IMR-90 (cell line): ENCODE measurements around the gene STXBP6. TPM values are rescaled to one million over a fixed set of nuclear protein-coding genes. Genes with fewer than 3 reads are reported as not detected.

ENCODE experiments used
- ATAC-seq: fragments of 200-7000 bp; cut with Tn5 transposase; 2 replicates; pipeline ENCODE4 v1.9.1; 2020; ENCODE audit warnings: low read depth, mild to moderate bottlenecking, moderate library complexity
- BruUV-seq: library from RNA; stranded (reverse); fragments of 400-500 nt; replicated peaks from 2 replicates; lab custom pipeline; 2021; lab: Mats Ljungman, UMichigan
- CTCF ChIA-PET: fragments of 300-600 bp; formaldehyde crosslinking; extraction: SDS; loops from one replicate; lab custom pipeline; 2021; ENCODE audit warnings: antibody characterized with exemption; lab: Yijun Ruan, JAX
- POLR2A ChIA-PET: fragments of 300-600 bp; sonication (Branson Sonifier 250); formaldehyde crosslinking; loops from one replicate; lab custom pipeline; 2022; ENCODE audit warnings: antibody characterized with exemption; ENCODE audit not compliant: unreplicated experiment; lab: Charles Lee
- DNase-seq: peaks from one replicate; pipeline ENCODE4 v3.0.0; 2013
- H2AFZ ChIP-seq: replicated peaks from 2 replicates; pipeline ENCODE3; 2013; ENCODE audit warnings: low read length, mild to moderate bottlenecking; ENCODE audit not compliant: poor library complexity
- H2AK5ac ChIP-seq: 2 replicates; pipeline ENCODE4 v1.6.1; 2013; ENCODE audit warnings: low read depth, low read length, inconsistent platforms
- H2AK9ac ChIP-seq: replicated peaks from 2 replicates; pipeline ENCODE3; 2013; ENCODE audit warnings: mild to moderate bottlenecking, low read depth, low read length, moderate library complexity; ENCODE audit not compliant: poor library complexity
- H2BK120ac ChIP-seq: 2 replicates; pipeline ENCODE4 v1.6.1; 2013; ENCODE audit warnings: low read depth, low read length, inconsistent platforms
- H2BK15ac ChIP-seq: 3 replicates; pipeline ENCODE4 v1.6.1; 2013; ENCODE audit warnings: low read depth, low read length, inconsistent platforms
- H2BK20ac ChIP-seq: 2 replicates; pipeline ENCODE4 v1.6.1; 2013; ENCODE audit warnings: low read depth, mild to moderate bottlenecking, inconsistent platforms, low read length, moderate library complexity
- H2BK5ac ChIP-seq: 2 replicates; pipeline ENCODE4 v1.6.1; 2013; ENCODE audit warnings: mild to moderate bottlenecking, low read depth, low read length, inconsistent platforms; ENCODE audit not compliant: poor library complexity, severe bottlenecking
- H3K14ac ChIP-seq: replicated peaks from 2 replicates; pipeline ENCODE4 v1.6.1; 2013; ENCODE audit warnings: low read depth, low read length, inconsistent platforms
- H3K18ac ChIP-seq: 2 replicates; pipeline ENCODE4 v1.6.1; 2013; ENCODE audit warnings: low read depth, low read length, control low read depth
- H3K23ac ChIP-seq: 2 replicates; pipeline ENCODE4 v1.6.1; 2013; ENCODE audit warnings: low read depth, low read length, inconsistent platforms
- H3K27ac ChIP-seq: 2 replicates; pipeline ENCODE4 v1.5.1; 2013; ENCODE audit warnings: mild to moderate bottlenecking, control low read depth, low read length; ENCODE audit not compliant: insufficient read depth
- H3K27me3 ChIP-seq: 2 replicates; pipeline ENCODE4 v1.6.1; 2013; ENCODE audit warnings: low read length; ENCODE audit not compliant: control insufficient read depth, insufficient read depth
- H3K36me3 ChIP-seq: 2 replicates; pipeline ENCODE4 v1.6.1; 2013; ENCODE audit warnings: low read length, mixed read lengths; ENCODE audit not compliant: control insufficient read depth, insufficient read depth
- H3K4ac ChIP-seq: 2 replicates; pipeline ENCODE4 v1.6.1; 2013; ENCODE audit warnings: low read depth, low read length, inconsistent platforms
- H3K4me1 ChIP-seq: 2 replicates; pipeline ENCODE4 v1.6.1; 2013; ENCODE audit warnings: low read length, mixed read lengths; ENCODE audit not compliant: control insufficient read depth, insufficient read depth
- H3K4me2 ChIP-seq: 2 replicates; pipeline ENCODE4 v1.6.1; 2013; ENCODE audit warnings: low read depth, mild to moderate bottlenecking, control low read depth, low read length, moderate library complexity
- H3K4me3 ChIP-seq: 2 replicates; pipeline ENCODE4 v1.5.1; 2013; ENCODE audit warnings: low read depth, mild to moderate bottlenecking, control low read depth, low read length, moderate library complexity; ENCODE audit not compliant: insufficient read depth
- H3K56ac ChIP-seq: 2 replicates; pipeline ENCODE4 v1.6.1; 2013; ENCODE audit warnings: low read length, inconsistent platforms; ENCODE audit not compliant: insufficient read depth; ENCODE audit errors: extremely low read depth
- H3K79me1 ChIP-seq, 2 experiments: 2 replicates each; pipeline ENCODE4 v1.6.1; 2013; ENCODE audit warnings: low read length in 2 of 2, inconsistent platforms in 1 of 2, low read depth in 1 of 2
- H3K9ac ChIP-seq: 2 replicates; pipeline ENCODE4 v1.6.1; 2013; ENCODE audit warnings: low read depth, low read length, control low read depth
- H3K9me1 ChIP-seq: 2 replicates; pipeline ENCODE4 v1.6.1; 2013; ENCODE audit warnings: low read length, inconsistent platforms; ENCODE audit not compliant: insufficient read depth
- H3K9me3 ChIP-seq: 2 replicates; pipeline ENCODE4 v1.6.1; 2013; ENCODE audit warnings: low read length; ENCODE audit not compliant: control insufficient read depth, insufficient read depth
- H4K20me1 ChIP-seq: 2 replicates; pipeline ENCODE4 v1.6.1; 2013; ENCODE audit warnings: low read length, inconsistent platforms; ENCODE audit not compliant: insufficient read depth
- H4K5ac ChIP-seq: 2 replicates; pipeline ENCODE4 v1.6.1; 2013; ENCODE audit warnings: mild to moderate bottlenecking, low read depth, low read length, control low read depth
- H4K8ac ChIP-seq, 2 experiments: 2 replicates each; pipeline ENCODE4 v1.6.1; 2013; ENCODE audit warnings: low read depth in 2 of 2, low read length in 2 of 2, control low read depth in 1 of 2, inconsistent platforms in 1 of 2
- H4K91ac ChIP-seq: 2 replicates; pipeline ENCODE4 v1.6.1; 2013; ENCODE audit warnings: low read depth, low read length, inconsistent platforms; ENCODE audit not compliant: insufficient read depth
- CEBPB ChIP-seq: IDR thresholded peaks from 2 replicates; pipeline ENCODE4 v1.6.1; 2012; ENCODE audit warnings: low read depth, low read length, improper control_type of control experiment
- MAFK ChIP-seq: IDR thresholded peaks from 2 replicates; pipeline ENCODE4 v1.6.1; 2012; ENCODE audit warnings: low read depth, low read length, improper control_type of control experiment
- NFE2L2 ChIP-seq: fragments of 150-350 bp; IDR thresholded peaks from 2 replicates; pipeline ENCODE4 v1.6.1; 2016; ENCODE audit warnings: low read depth, mild to moderate bottlenecking, low read length
- RCOR1 ChIP-seq: IDR thresholded peaks from 2 replicates; pipeline ENCODE4 v1.6.1; 2012; ENCODE audit warnings: mild to moderate bottlenecking, low read length, improper control_type of control experiment; ENCODE audit not compliant: insufficient replicate concordance
- RFX5 ChIP-seq: IDR thresholded peaks from 2 replicates; pipeline ENCODE4 v1.8.0; 2012; ENCODE audit warnings: low read depth, mild to moderate bottlenecking, low read length, moderate library complexity
- WGBS, 2 experiments: methylation state at CpG; one replicate each; pipeline versions ENCODE4 v1.1.5 to v1.1.7; 2013; ENCODE audit warnings: missing lambda C conversion rate in 2 of 2; ENCODE audit not compliant: insufficient read length in 1 of 2; ENCODE audit errors: extremely low coverage in 2 of 2; 5-methylcytosine and 5-hydroxymethylcytosine counted together
- dilution Hi-C: fragments of 300-500 bp; cut with HindIII; formaldehyde crosslinking; loops from one replicate; pipeline ENCODE4 v1.14.3; 2018; ENCODE audit warnings: low sequenced_read_pairs; ENCODE audit not compliant: unreplicated experiment
- in situ Hi-C: fragments of 300-500 bp; cut with MboI; formaldehyde crosslinking; loops from 3 replicates; pipeline ENCODE4 v1.14.3; 2019; ENCODE audit warnings: low sequenced_read_pairs, inconsistent platforms, mixed read lengths
- intact Hi-C: fragments of 100-400 bp; cut with micrococcal nuclease; formaldehyde crosslinking; loops from 2 replicates; pipeline ENCODE4 v1.10.0; 2022
- polyA plus RNA-seq, 3 experiments: library from polyadenylated mRNA; depleted of rRNA; stranded (reverse); fragments of >200 nt; gene quantifications; 2 replicates each; pipeline ENCODE4 v1.2.3, GENCODE V29; 2012; ENCODE audit warnings: low replicate concordance in 1 of 3
- total RNA-seq: library from RNA; depleted of rRNA; stranded (reverse); fragments of >200 nt; gene quantifications from 2 replicates; pipeline ENCODE4 v1.2.3, GENCODE V29; 2012
- TF ChIP-seq, protein P1 (sequence below): fragments of 150-350 bp; IDR thresholded peaks from 2 replicates; pipeline ENCODE4 v1.6.1; 2016; ENCODE audit warnings: low read depth, mild to moderate bottlenecking, low read length, moderate library complexity, borderline replicate concordance

STXBP6 gene
- total and polyA plus RNA-seq, 2 of the 4 experiments (the other 2 are of a cell fraction): 14.2 to 14.3 TPM

DNA sequence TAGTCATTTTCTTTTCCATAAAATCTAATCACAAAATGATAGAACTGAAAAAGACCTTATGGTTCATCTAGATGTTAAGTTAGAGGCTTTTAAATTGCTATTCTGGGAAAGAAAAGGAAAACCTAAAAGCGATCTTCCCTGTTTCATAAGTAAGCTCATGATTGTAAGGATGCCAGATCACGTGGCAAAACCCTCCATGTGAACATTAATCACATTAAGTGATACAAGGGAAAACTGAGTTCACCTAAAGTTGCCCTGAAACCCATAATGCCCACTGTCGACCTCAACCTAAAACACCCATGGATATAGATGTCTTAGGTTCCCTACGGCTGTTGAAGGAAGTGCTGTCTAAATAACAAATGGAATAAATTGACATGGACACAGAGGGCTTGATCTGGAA lies 3.0 kb upstream of the STXBP6 start:
- H3K9me1 ChIP-seq: 0 out of 2 replicates have a peak, but pooled peaks cover 3% of the 10 kb centered on the region
- H4K20me1 ChIP-seq: no peaks in the 10 kb centered on the region; the same call in 1 of the 2 replicates
- no peak overlapping the region for H2BK5ac ChIP-seq
- H3K4me2 ChIP-seq: no peak overlapping the region
- no peak overlapping the region for H4K5ac ChIP-seq
- H3K36me3 ChIP-seq: no peaks in the 10 kb centered on the region
- H3K27ac ChIP-seq: no peak overlapping the region
- dilution Hi-C loops (no loop called here), in situ Hi-C loops (no loop called here), intact Hi-C loops (no loop called here)
- no peak overlapping the region for H2AK5ac ChIP-seq
- H2AFZ ChIP-seq: no peak overlapping the region
- no peak overlapping the region for H4K8ac ChIP-seq
- H3K14ac ChIP-seq: no peak overlapping the region
- H3K4me3 ChIP-seq: no peak overlapping the region
- H2BK20ac ChIP-seq: no peak overlapping the region
- H3K4ac ChIP-seq: no peak overlapping the region
- no peak overlapping the region for H3K56ac ChIP-seq
- CTCF ChIA-PET: no interaction called here
- peaks cover 1% of the 10 kb centered on the region; the same call in 1 of the 2 replicates for H3K27me3 ChIP-seq
- H2BK15ac ChIP-seq: no peak overlapping the region
- WGBS, 2 experiments: no CpG with 5 or more reads among the region's 4 CpGs
- no peak overlapping the region for H3K23ac ChIP-seq
- H3K4me1 ChIP-seq: peaks cover 11% of the 10 kb centered on the region
- H3K9me3 ChIP-seq: no peaks in the 10 kb centered on the region
- H3K9ac ChIP-seq: no peak overlapping the region
- POLR2A ChIA-PET: no interaction called here
- no peak overlapping the region for H4K91ac ChIP-seq
- no peak overlapping the region for H2BK120ac ChIP-seq
- TF ChIP-seq RFX5 (no peak), MAFK (no peak), RCOR1 (no peak), NFE2L2 (no peak), CEBPB (no peak)
- TF ChIP-seq, protein P1, sequence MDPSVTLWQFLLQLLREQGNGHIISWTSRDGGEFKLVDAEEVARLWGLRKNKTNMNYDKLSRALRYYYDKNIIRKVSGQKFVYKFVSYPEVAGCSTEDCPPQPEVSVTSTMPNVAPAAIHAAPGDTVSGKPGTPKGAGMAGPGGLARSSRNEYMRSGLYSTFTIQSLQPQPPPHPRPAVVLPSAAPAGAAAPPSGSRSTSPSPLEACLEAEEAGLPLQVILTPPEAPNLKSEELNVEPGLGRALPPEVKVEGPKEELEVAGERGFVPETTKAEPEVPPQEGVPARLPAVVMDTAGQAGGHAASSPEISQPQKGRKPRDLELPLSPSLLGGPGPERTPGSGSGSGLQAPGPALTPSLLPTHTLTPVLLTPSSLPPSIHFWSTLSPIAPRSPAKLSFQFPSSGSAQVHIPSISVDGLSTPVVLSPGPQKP: no peak
- H3K79me1 ChIP-seq: no peaks in the 10 kb centered on the region
- ATAC-seq: no peak
- H2AK9ac ChIP-seq: no peak overlapping the region
- H3K18ac ChIP-seq: no peak overlapping the region
- no TSS peak for BruUV-seq
- no peak for DNase-seq
